CD14-positive monocyte (primary cell): Measurements from ENCODE around the gene MSH6. TPM values are rescaled to one million over a fixed set of nuclear protein-coding genes. Genes with fewer than 3 reads are reported as not detected.
A peak's percentile ranks its signal among the peaks of the same experiment; 100 is the strongest.

ENCODE experiments used
- DNase-seq, 3 donors: peaks; one replicate each; pipeline ENCODE4 v3.0.0-alpha.2; 2011 to 2022
- H2AFZ ChIP-seq: 2 replicates; pipeline ENCODE4 v1.6.0; 2012; ENCODE audit warnings: mild to moderate bottlenecking, low read depth, low read length, inconsistent platforms; ENCODE audit not compliant: insufficient read depth, poor library complexity, severe bottlenecking
- H3K27ac ChIP-seq, 2 donors: 1 replicate in 1 of 2; 2 replicates in 1 of 2; pipeline ENCODE4 v1.5.1; 2012 to 2013; ENCODE audit warnings: low read length in 2 of 2, control low read depth in 1 of 2, inconsistent platforms in 1 of 2, low read depth in 1 of 2, mild to moderate bottlenecking in 1 of 2
- H3K27me3 ChIP-seq, 2 donors: one replicate each; pipeline versions ENCODE4 v1.6.0 to v1.6.1; 2011 to 2013; ENCODE audit warnings: low read length in 2 of 2; ENCODE audit not compliant: control insufficient read depth in 2 of 2, insufficient read depth in 2 of 2
- H3K36me3 ChIP-seq, 2 donors: replicated peaks in 1 of 2; 1 replicate in 1 of 2; 2 replicates in 1 of 2; pipeline versions ENCODE4 v1.5.1 to v1.6.1; 2012 to 2013; ENCODE audit warnings: low read length in 2 of 2, control low read depth in 1 of 2, inconsistent platforms in 1 of 2, mild to moderate bottlenecking in 1 of 2; ENCODE audit not compliant: insufficient read depth in 2 of 2, control insufficient read depth in 1 of 2
- H3K4me1 ChIP-seq, 2 donors: 1 replicate in 1 of 2; 2 replicates in 1 of 2; pipeline versions ENCODE4 v1.5.1 to v1.6.1; 2012 to 2013; ENCODE audit warnings: low read length in 2 of 2, control low read depth in 1 of 2, inconsistent platforms in 1 of 2, mild to moderate bottlenecking in 1 of 2, moderate library complexity in 1 of 2; ENCODE audit not compliant: insufficient read depth in 2 of 2, control insufficient read depth in 1 of 2
- H3K4me2 ChIP-seq: replicated peaks from 2 replicates; pipeline ENCODE3; 2012; ENCODE audit warnings: low read length, moderate library complexity, mild to moderate bottlenecking; ENCODE audit not compliant: poor library complexity, severe bottlenecking; ENCODE audit errors: extremely low read depth
- H3K4me3 ChIP-seq, 3 experiments: fragments of 200-600 bp in 1 of 3; sonication (generic) in 1 of 3; replicated peaks in 1 of 3; 1 replicate in 2 of 3; 2 replicates in 1 of 3; pipeline ENCODE4 v1.5.1; 2011 to 2013; ENCODE audit warnings: low read length in 3 of 3, mild to moderate bottlenecking in 3 of 3, control low read depth in 2 of 3, low read depth in 2 of 3, inconsistent platforms in 1 of 3, moderate library complexity in 1 of 3
- H3K79me2 ChIP-seq: 2 replicates; pipeline ENCODE4 v1.6.0; 2012; ENCODE audit warnings: mild to moderate bottlenecking, control low read depth, inconsistent platforms, low read length, moderate library complexity; ENCODE audit not compliant: insufficient read depth
- H3K9ac ChIP-seq: 2 replicates; pipeline ENCODE4 v1.6.0; 2017; ENCODE audit warnings: low read length, mild to moderate bottlenecking; ENCODE audit not compliant: insufficient read depth, poor library complexity, severe bottlenecking
- H3K9me3 ChIP-seq, 2 donors: replicated peaks in 1 of 2; 1 replicate in 1 of 2; 2 replicates in 1 of 2; pipeline versions ENCODE4 v1.5.1 to v1.6.1; 2012 to 2013; ENCODE audit warnings: low read length in 2 of 2, control low read depth in 1 of 2; ENCODE audit not compliant: control insufficient read depth in 1 of 2, insufficient read depth in 1 of 2
- H4K20me1 ChIP-seq: 2 replicates; pipeline ENCODE4 v1.6.0; 2012; ENCODE audit warnings: mild to moderate bottlenecking, low read length, control low read depth, moderate library complexity; ENCODE audit not compliant: insufficient read depth
- H3K27ac Mint-ChIP-seq, 7 donors: one replicate each; pipeline ENCODE4 v1.8.0; 2020; ENCODE audit warnings: mild to moderate bottlenecking in 7 of 7, mixed read lengths in 7 of 7, moderate library complexity in 6 of 7, inconsistent platforms in 2 of 7
- H3K27me3 Mint-ChIP-seq, 3 donors: one replicate each; pipeline ENCODE4 v1.8.0; 2021 to 2022; ENCODE audit warnings: low read depth in 3 of 3, mild to moderate bottlenecking in 3 of 3, mixed read lengths in 3 of 3, moderate library complexity in 3 of 3, inconsistent platforms in 1 of 3
- H3K36me3 Mint-ChIP-seq, 2 donors: one replicate each; pipeline ENCODE4 v1.8.0; 2020; ENCODE audit warnings: mixed read lengths in 2 of 2, inconsistent platforms in 1 of 2, mild to moderate bottlenecking in 1 of 2
- H3K4me1 Mint-ChIP-seq: one replicate; pipeline ENCODE4 v1.8.0; 2020; ENCODE audit warnings: mild to moderate bottlenecking, mixed read lengths
- H3K4me3 Mint-ChIP-seq, 2 donors: one replicate each; pipeline ENCODE4 v1.8.0; 2020; ENCODE audit warnings: mild to moderate bottlenecking in 2 of 2, mixed read lengths in 2 of 2, moderate library complexity in 1 of 2
- H3K9me3 Mint-ChIP-seq, 7 donors: one replicate each; pipeline ENCODE4 v1.8.0; 2020 to 2022; ENCODE audit warnings: mixed read lengths in 7 of 7, mild to moderate bottlenecking in 6 of 7, moderate library complexity in 6 of 7, inconsistent platforms in 2 of 7
- CTCF ChIP-seq: fragments of 200-600 bp; IDR thresholded peaks from one replicate; pipeline ENCODE4 v1.8.0; 2022; ENCODE audit warnings: antibody characterized with exemption, mild to moderate bottlenecking
- WGBS: methylation state at CpG from one replicate; pipeline ENCODE4 v1.1.5; 2013; ENCODE audit warnings: missing lambda C conversion rate; ENCODE audit not compliant: insufficient coverage; 5-methylcytosine and 5-hydroxymethylcytosine counted together
- intact Hi-C, 2 donors: fragments of 100-400 bp; cut with micrococcal nuclease; formaldehyde crosslinking; loops; one replicate each; pipeline versions ENCODE4 v1.15.0 to v1.15.1; 2023
- polyA plus RNA-seq, 3 donors: library from polyadenylated mRNA; depleted of rRNA in 1 of 3; unstranded in 2 of 3; stranded (reverse) in 1 of 3; fragments of 300-500 nt in 2 of 3; fragments of >200 nt in 1 of 3; fragmentation: Illumina TruSeq in 2 of 3; gene quantifications; 1 replicate in 2 of 3; 2 replicates in 1 of 3; pipeline ENCODE4 v1.2.3, GENCODE V29; 2012 to 2021

MSH6 gene
- polyA plus RNA-seq, 3 donors, result 4.1 to 6.5 (median 6.0) TPM

GRCh38 chr2:47808614-47809013 is 25.7 kb downstream of the MSH6 start:
- Histone ChIP-seq H3K4me1 (no peaks in the 10 kb centered on the region), H3K4me3 (no peak overlapping the region), H3K9me3 (peaks cover 3 to 6% of the 10 kb centered on the region in 2 donors), H3K4me2 (no peak overlapping the region), H3K27me3 (no peaks in the 10 kb centered on the region), H3K36me3 (peaks cover 91 to 99% of the 10 kb centered on the region in 2 donors), H3K79me2 (peaks cover 10% of the 10 kb centered on the region), H2AFZ (no peak overlapping the region), H3K9ac (no peak overlapping the region), H3K27ac (peak overlapping the region in 1 of 2 donors; percentile 34), H4K20me1 (peaks cover 67% of the 10 kb centered on the region)
- no peak for DNase-seq
- H3K4me3 Mint-ChIP-seq, result no peak overlapping the region
- H3K36me3 Mint-ChIP-seq, result peaks cover 81 to 93% of the 10 kb centered on the region in 2 donors
- H3K27ac Mint-ChIP-seq, result peak overlapping the region in 1 of 7 donors; percentile 15
- no peaks in the 10 kb centered on the region for H3K27me3 Mint-ChIP-seq
- intact Hi-C loops, result no loop called here
- no CpG with 5 or more reads among the region's 4 CpGs for WGBS
- peaks cover 13% of the 10 kb centered on the region for H3K4me1 Mint-ChIP-seq
- TF ChIP-seq CTCF, result no peak
- H3K9me3 Mint-ChIP-seq, result peaks cover 0 to 6% (median 2%) of the 10 kb centered on the region in 7 donors

- Mint-ChIP-seq H3K4me1 (peaks cover 11% of the 10 kb centered on the region), H3K27me3 (no peaks in the 10 kb centered on the region), H3K9me3 (no peaks in the 10 kb centered on the region), H3K4me3 (no peak overlapping the region), H3K27ac (no peak overlapping the region), H3K36me3 (peaks cover 78 to 93% of the 10 kb centered on the region in 2 donors)
- no peaks in the 10 kb centered on the region for H3K79me2 ChIP-seq
- no peak overlapping the region for H3K4me3 ChIP-seq
- no peak for TF ChIP-seq CTCF
- no CpG with 5 or more reads among the region's 2 CpGs for WGBS
- peaks cover 54% of the 10 kb centered on the region for H4K20me1 ChIP-seq
- no peak overlapping the region for H2AFZ ChIP-seq
- no peaks in the 10 kb centered on the region for H3K9me3 ChIP-seq
- intact Hi-C loops, result no loop called here
- peaks cover 90 to 99% of the 10 kb centered on the region in 2 donors for H3K36me3 ChIP-seq
- H3K4me2 ChIP-seq, result no peak overlapping the region
- no peaks in the 10 kb centered on the region for H3K4me1 ChIP-seq
- no peak for DNase-seq
- peak overlapping the region in 1 of 2 donors; percentile 10 for H3K27ac ChIP-seq
- no peaks in the 10 kb centered on the region for H3K27me3 ChIP-seq
- H3K9ac ChIP-seq, result no peak overlapping the region
Measured at GRCh38 chr2:47809903-47810302, 27.0 kb downstream of the MSH6 start.
